ENCODE data around the gene GRM4. TPM values are rescaled to one million over a fixed set of nuclear protein-coding genes. Genes with fewer than 3 reads are reported as not detected.

GRM4 gene
- polyA plus RNA-seq, 1 of the 3 experiments (the other 2 are of a cell fraction) = not detected

DNA sequence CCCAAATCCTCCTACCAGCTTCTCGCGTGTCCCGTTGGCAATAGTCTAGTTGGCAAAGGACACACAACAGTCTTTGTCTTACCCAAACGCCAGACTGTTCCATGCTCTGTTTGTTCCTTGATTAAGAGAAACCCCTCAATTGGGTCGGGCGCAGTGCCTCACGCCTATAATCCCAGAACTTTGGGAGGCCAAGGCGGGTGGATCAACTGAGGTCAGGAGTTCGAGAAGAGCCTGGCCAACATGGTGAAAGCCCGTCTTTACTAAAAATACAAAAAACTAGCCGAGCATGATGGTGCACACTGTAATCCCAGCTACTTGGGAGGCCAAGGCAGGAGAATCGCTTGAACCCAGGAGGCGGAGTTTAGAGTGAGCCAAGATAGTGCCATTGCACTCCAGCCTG is 153.7 kb downstream of the GRM4 start:
- H3F3A ChIP-seq (replicated peaks; ENCODE audit: insufficient read depth) = no peaks in the 10 kb centered on the region
- H4K20me1 ChIP-seq (ENCODE audit: insufficient read depth) = no peaks in the 10 kb centered on the region
- H3K4me3 ChIP-seq (ENCODE audit: low read depth in 2 of 2, low read length in 1 of 2) = no peak overlapping the region
- no peaks in the 10 kb centered on the region for H3K36me3 ChIP-seq (replicated peaks in 1 of 2; ENCODE audit: control insufficient read depth in 1 of 2, insufficient read depth in 2 of 2, low read length in 1 of 2)
- H3K27ac ChIP-seq (ENCODE audit: low read depth in 2 of 2, low read length in 1 of 2) = no peak overlapping the region
- H3K9me2 ChIP-seq = no peaks in the 10 kb centered on the region
- CTCF ChIA-PET = interaction anchor here (1.0 to 1.4 kb wide), 3 partner anchors 9 to 221 kb away, joined by 4 to 6 read pairs (median 4); no protein-coding TSS in a partner anchor
- TF ChIP-seq, protein P1, sequence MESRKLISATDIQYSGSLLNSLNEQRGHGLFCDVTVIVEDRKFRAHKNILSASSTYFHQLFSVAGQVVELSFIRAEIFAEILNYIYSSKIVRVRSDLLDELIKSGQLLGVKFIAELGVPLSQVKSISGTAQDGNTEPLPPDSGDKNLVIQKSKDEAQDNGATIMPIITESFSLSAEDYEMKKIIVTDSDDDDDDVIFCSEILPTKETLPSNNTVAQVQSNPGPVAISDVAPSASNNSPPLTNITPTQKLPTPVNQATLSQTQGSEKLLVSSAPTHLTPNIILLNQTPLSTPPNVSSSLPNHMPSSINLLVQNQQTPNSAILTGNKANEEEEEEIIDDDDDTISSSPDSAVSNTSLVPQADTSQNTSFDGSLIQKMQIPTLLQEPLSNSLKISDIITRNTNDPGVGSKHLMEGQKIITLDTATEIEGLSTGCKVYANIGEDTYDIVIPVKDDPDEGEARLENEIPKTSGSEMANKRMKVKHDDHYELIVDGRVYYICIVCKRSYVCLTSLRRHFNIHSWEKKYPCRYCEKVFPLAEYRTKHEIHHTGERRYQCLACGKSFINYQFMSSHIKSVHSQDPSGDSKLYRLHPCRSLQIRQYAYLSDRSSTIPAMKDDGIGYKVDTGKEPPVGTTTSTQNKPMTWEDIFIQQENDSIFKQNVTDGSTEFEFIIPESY (IDR thresholded peaks at IDR 0.05; ENCODE audit: borderline replicate concordance, low read depth) = no peak
- TF ChIP-seq RAD21 (IDR thresholded peaks at IDR 0.05; ENCODE audit: low read length) = no peak
- TF ChIP-seq TCF12 (IDR thresholded peaks at IDR 0.05) = no peak
- no peak for TF ChIP-seq NFIC (IDR thresholded peaks at IDR 0.05; ENCODE audit: borderline replicate concordance)
- TF ChIP-seq, protein P2, sequence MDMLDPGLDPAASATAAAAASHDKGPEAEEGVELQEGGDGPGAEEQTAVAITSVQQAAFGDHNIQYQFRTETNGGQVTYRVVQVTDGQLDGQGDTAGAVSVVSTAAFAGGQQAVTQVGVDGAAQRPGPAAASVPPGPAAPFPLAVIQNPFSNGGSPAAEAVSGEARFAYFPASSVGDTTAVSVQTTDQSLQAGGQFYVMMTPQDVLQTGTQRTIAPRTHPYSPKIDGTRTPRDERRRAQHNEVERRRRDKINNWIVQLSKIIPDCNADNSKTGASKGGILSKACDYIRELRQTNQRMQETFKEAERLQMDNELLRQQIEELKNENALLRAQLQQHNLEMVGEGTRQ (IDR thresholded peaks at IDR 0.05; ENCODE audit: borderline replicate concordance, low read depth, low read length) = no peak
- no peak for TF ChIP-seq EP300 (IDR thresholded peaks at IDR 0.05; ENCODE audit: borderline replicate concordance in 1 of 2, low read depth in 1 of 2, low read length in 1 of 2)
- no peak for DNase-seq
- H3K27me3 ChIP-seq (ENCODE audit: insufficient read depth) = no peaks in the 10 kb centered on the region
- POLR2A ChIA-PET = no interaction called here
- H3K79me2 ChIP-seq (ENCODE audit: insufficient read depth) = no peaks in the 10 kb centered on the region
- H3K9ac ChIP-seq = no peak overlapping the region
- 73% methylated on average over 13 of the region's 13 CpGs for WGBS (ENCODE audit: low lambda C conversion rate)
- H2AFZ ChIP-seq (ENCODE audit: low read depth) = no peak overlapping the region
- H3K4me2 ChIP-seq = no peak overlapping the region
- no peaks in the 10 kb centered on the region for H3K9me3 ChIP-seq
- peaks cover 0 to 4% of the 10 kb centered on the region in 2 experiments; a peak in 2 of 4 replicates for H3K4me1 ChIP-seq (ENCODE audit: control insufficient read depth in 1 of 2, insufficient read depth in 2 of 2, low read depth in 1 of 2, low read length in 1 of 2)

DNA sequence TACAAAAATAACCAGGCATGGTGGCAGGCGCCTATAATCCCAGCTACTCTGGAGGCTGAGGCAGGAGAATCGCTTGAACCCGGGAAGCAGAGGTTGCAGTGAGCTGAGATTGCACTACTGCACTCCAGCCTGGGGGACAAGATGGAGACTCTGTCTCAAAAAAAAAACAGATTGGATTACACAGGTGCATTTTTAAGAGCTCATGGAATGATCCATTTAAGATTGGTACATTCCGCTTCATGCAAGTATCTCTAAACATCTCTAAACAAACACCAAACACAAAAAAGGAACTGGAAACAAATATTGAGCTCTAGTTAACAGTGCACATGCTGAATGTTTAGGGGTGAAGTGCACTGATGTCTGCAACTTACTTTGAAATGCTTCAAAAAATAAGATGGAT is 154.3 kb downstream of the GRM4 start:
- ChIA-PET CTCF (interaction anchor here (1.0 to 1.5 kb wide), 2 partner anchors 9 to 162 kb away, joined by 3 to 4 read pairs; no protein-coding TSS in a partner anchor), POLR2A (no interaction called here)
- H3K9ac ChIP-seq = no peak overlapping the region
- DNase-seq = no peak
- 90% methylated on average over 4 of the region's 4 CpGs for WGBS (ENCODE audit: low lambda C conversion rate)
- peaks cover 0 to 4% of the 10 kb centered on the region in 2 experiments; a peak in 2 of 4 replicates for H3K4me1 ChIP-seq (ENCODE audit: control insufficient read depth in 1 of 2, insufficient read depth in 2 of 2, low read depth in 1 of 2, low read length in 1 of 2)
- H3K4me3 ChIP-seq (ENCODE audit: low read depth in 2 of 2, low read length in 1 of 2) = no peak overlapping the region
- no peaks in the 10 kb centered on the region for H3K79me2 ChIP-seq (ENCODE audit: insufficient read depth)
- no peaks in the 10 kb centered on the region; the same call in 1 of the 2 replicates for H3K27me3 ChIP-seq (ENCODE audit: insufficient read depth)
- no peaks in the 10 kb centered on the region for H3K9me3 ChIP-seq
- TF ChIP-seq FOXM1 (IDR thresholded peaks at IDR 0.05; ENCODE audit: low read depth) = no peak
- no peak for TF ChIP-seq SIN3A (IDR thresholded peaks at IDR 0.05; ENCODE audit: borderline replicate concordance, low read depth, low read length)
- TF ChIP-seq NRF1 (IDR thresholded peaks at IDR 0.05; ENCODE audit: low read depth, low read length) = no peak
- TF ChIP-seq SMC3 (IDR thresholded peaks at IDR 0.05; ENCODE audit: low read depth, low read length) = no peak
- no peak for TF ChIP-seq POLR2AphosphoS5 (IDR thresholded peaks at IDR 0.05; ENCODE audit: low read depth, low read length)
- TF ChIP-seq, protein P1 (IDR thresholded peaks at IDR 0.05; ENCODE audit: borderline replicate concordance, low read depth) = no peak
- TF ChIP-seq, protein P3, sequence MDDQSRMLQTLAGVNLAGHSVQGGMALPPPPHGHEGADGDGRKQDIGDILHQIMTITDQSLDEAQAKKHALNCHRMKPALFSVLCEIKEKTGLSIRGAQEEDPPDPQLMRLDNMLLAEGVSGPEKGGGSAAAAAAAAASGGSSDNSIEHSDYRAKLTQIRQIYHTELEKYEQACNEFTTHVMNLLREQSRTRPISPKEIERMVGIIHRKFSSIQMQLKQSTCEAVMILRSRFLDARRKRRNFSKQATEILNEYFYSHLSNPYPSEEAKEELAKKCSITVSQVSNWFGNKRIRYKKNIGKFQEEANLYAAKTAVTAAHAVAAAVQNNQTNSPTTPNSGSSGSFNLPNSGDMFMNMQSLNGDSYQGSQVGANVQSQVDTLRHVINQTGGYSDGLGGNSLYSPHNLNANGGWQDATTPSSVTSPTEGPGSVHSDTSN (IDR thresholded peaks at IDR 0.05) = no peak
- no peak for TF ChIP-seq TAF1 (IDR thresholded peaks at IDR 0.05; ENCODE audit: borderline replicate concordance, low read depth, low read length)
- TF ChIP-seq RXRA (IDR thresholded peaks at IDR 0.05; ENCODE audit: borderline replicate concordance, low read depth) = no peak
- TF ChIP-seq EP300 (IDR thresholded peaks at IDR 0.05; ENCODE audit: borderline replicate concordance in 1 of 2, low read depth in 1 of 2, low read length in 1 of 2) = no peak
- TF ChIP-seq YY1 (IDR thresholded peaks at IDR 0.05; ENCODE audit: low read depth) = no peak
- TF ChIP-seq, protein P4, sequence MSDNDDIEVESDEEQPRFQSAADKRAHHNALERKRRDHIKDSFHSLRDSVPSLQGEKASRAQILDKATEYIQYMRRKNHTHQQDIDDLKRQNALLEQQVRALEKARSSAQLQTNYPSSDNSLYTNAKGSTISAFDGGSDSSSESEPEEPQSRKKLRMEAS (IDR thresholded peaks at IDR 0.05; ENCODE audit: low read depth) = no peak
- no peak for TF ChIP-seq MEF2A (IDR thresholded peaks at IDR 0.05; ENCODE audit: borderline replicate concordance, low read depth)
- no peak for TF ChIP-seq ELF1 (IDR thresholded peaks at IDR 0.05)
- TF ChIP-seq EZH2phosphoT487 (IDR thresholded peaks at IDR 0.05; ENCODE audit: borderline replicate concordance, low read depth) = no peak
- H3K9me2 ChIP-seq = no peaks in the 10 kb centered on the region
- H2AFZ ChIP-seq (ENCODE audit: low read depth) = no peak overlapping the region
- no peaks in the 10 kb centered on the region for H3F3A ChIP-seq (replicated peaks; ENCODE audit: insufficient read depth)
- no peak overlapping the region for H3K4me2 ChIP-seq
- H3K36me3 ChIP-seq (replicated peaks in 1 of 2; ENCODE audit: control insufficient read depth in 1 of 2, insufficient read depth in 2 of 2, low read length in 1 of 2) = no peaks in the 10 kb centered on the region
- H3K27ac ChIP-seq (ENCODE audit: low read depth in 2 of 2, low read length in 1 of 2) = no peak overlapping the region
- no peaks in the 10 kb centered on the region for H4K20me1 ChIP-seq (ENCODE audit: insufficient read depth)

Measured in SK-N-SH (cell line).